Measurements from ENCODE around the gene SH3RF2.

GRCh38 chr5:146026307-146027010 is 90.1 kb downstream of the SH3RF2 start:
- TF ChIP-seq POLR2A (IDR thresholded peaks at IDR 0.05) = no peak
- no peak for TF ChIP-seq CTCF (IDR thresholded peaks at IDR 0.05 in 8 of 11, conservative IDR thresholded peaks at IDR 0.05 in 3 of 11)
- TF ChIP-seq POLR2AphosphoS5 (IDR thresholded peaks at IDR 0.05) = no peak
